Stomach (tissue), 4 donors: Measurements from ENCODE around the gene IQUB.

Experiments
- CTCF ChIP-seq, 7 experiments: fragments of 450-650 bp in 4 of 7; fragments of 200-600 bp in 3 of 7; sonication (generic) in 3 of 7; IDR thresholded peaks; one replicate each; pipeline ENCODE4 v1.5.1; 2016 to 2019; ENCODE audit warnings: antibody characterized with exemption in 7 of 7, control low read depth in 2 of 7, mild to moderate bottlenecking in 1 of 7
- EP300 ChIP-seq: sonication (generic); formaldehyde crosslinking; IDR thresholded peaks from one replicate; pipeline ENCODE4 v1.6.1; 2017; ENCODE audit warnings: antibody characterized with exemption
- POLR2A ChIP-seq, 4 donors: fragments of 450-650 bp; IDR thresholded peaks; one replicate each; pipeline ENCODE4 v1.6.1; 2016; ENCODE audit warnings: antibody characterized with exemption in 4 of 4, control low read depth in 2 of 4, mild to moderate bottlenecking in 1 of 4, moderate library complexity in 1 of 4
- POLR2AphosphoS5 ChIP-seq, 3 donors: sonication (generic); formaldehyde crosslinking; IDR thresholded peaks; one replicate each; pipeline ENCODE4 v1.6.1; 2016; ENCODE audit warnings: antibody characterized with exemption in 3 of 3

GRCh38 chr7:123410273-123410904 lies 124.0 kb downstream of the IQUB start:
- TF ChIP-seq CTCF (IDR thresholded peaks at IDR 0.05) (no peak), POLR2A (IDR thresholded peaks at IDR 0.05) (no peak), EP300 (no peak), POLR2AphosphoS5 (IDR thresholded peaks at IDR 0.05) (no peak)
